ENCODE measurements around the gene DPF1.

DPF1 gene

DNA sequence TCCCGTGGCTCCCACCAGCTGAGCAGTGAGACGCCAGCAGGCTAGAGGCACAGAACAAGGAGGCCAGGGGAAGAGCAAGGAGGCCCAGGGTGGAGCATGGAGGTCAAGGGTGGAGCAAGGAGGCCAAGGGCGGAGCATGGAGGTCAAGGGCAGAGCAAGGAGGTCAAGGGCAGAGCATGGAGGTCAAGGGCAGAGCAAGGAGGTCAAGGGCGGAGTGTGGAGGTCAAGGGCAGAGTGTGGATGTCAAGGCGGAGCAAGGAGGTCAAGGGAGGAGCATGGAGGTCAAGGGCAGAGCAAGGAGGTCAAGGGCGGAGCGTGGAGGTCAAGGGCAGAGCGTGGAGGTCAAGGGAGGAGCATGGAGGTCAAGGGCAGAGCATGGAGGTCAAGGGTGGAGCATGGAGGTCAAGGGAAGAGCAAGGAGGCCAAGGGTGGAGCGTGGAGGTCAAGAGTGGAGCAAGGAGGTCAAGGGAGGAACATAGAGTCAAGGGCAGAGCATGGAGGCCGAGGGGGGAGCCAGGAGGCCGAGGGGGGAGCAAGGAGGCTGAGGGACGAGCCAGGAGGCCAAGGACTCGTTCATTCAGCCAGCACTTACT lies 27.7 kb downstream of the DPF1 start:
- DNase-seq: no peak

DNA sequence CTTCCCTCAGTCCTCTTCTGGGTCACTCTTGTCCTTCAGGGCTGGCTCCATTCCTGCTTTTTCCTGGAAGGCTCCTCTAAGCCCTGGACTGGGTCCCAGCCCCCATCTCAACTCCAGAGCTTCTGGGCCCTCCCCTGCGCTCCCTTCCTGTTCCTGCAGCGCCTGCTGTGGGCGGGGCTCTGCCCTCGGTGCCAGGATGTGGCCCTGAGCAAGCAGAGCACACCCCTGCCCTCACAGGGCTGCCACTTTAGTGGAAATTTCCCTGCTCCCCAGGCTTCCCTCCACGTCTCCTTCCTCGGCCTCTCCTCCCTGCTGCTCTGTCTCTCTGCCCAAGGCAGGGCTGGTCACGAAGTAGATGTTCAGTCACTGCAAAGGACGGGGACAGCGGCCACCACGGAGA lies 28.8 kb downstream of the DPF1 start:
- no peak for DNase-seq

DNA sequence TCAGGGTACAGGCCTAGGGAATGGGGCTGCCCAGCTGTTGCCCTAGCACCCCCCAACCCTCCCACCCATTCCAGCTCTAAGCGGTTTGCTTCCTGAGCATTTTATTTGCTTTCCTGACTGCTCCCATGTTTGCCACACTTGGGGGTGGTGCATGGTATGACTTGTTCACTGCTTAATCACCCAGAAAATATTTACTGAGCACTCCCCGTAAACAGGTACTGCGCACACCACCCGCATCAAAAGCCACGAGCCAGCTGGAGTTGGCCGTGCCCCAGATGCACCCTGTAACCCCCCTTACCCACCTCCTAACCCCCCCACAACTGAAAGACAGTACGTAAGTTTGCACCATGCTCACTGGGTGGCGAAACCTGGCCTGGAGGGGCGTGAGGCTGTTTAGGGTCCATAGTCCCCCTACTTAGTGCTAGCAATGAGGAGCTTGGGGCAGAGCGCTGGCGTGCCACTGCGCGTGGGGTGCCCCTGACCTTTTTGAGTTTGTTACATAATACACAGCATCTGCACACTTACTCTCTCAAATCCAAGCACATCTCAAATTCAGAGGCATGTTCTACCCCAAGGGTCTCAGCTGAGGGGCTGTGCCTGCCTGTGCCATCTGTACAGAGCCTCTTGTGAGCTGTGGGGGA lies 29.8 kb downstream of the DPF1 start:
- DNase-seq: no peak

GRCh38 chr19:38193445-38193844 lies 30.6 kb downstream of the DPF1 start:
- no peak for DNase-seq

DNA sequence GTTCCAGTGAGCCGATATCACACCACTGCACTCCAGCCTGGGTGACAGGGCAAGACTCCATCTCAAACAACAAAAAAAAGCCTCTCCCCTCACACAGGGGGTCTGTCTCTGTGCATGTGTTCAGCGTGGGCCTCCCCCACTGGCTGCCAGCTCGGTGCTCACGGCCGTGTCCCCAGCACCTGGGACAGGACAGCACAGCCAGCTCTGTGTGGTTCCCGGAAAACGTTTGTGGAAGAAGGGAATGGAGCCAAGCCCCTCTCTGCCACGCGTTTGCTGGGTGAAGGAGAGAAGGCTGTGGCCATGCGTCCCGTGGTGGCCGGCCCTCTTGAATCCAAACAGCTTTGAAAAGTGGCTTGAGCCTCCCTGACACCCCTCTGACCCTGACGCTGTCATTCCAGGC lies 32.3 kb downstream of the DPF1 start:
- no peak for DNase-seq

- DNase-seq: no peak
Measured at GRCh38 chr19:38190793-38191192, 33.2 kb downstream of the DPF1 start.

DNA sequence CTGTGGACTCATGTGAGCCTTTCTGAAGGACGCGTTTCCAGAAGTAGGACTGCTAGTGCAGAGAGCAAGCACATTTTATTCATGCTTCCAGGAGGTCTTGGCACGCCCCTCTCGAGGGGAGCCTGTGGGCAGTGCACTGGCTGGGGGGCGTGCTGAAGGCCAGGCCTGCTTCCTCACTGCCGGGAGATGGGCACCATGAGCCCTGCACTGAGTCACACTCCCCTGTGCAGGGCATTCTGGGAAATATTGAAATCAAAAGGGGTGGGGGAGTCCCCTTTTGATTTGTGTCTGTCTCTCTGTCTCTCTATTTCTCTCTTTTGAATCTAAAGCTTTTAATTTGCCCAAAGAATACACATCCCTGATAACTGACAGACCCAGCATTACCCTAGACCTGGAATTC lies 34.0 kb downstream of the DPF1 start:
- no peak for DNase-seq

GRCh38 chr19:38185562-38185961 lies 38.5 kb downstream of the DPF1 start:
- DNase-seq: no peak

DNA sequence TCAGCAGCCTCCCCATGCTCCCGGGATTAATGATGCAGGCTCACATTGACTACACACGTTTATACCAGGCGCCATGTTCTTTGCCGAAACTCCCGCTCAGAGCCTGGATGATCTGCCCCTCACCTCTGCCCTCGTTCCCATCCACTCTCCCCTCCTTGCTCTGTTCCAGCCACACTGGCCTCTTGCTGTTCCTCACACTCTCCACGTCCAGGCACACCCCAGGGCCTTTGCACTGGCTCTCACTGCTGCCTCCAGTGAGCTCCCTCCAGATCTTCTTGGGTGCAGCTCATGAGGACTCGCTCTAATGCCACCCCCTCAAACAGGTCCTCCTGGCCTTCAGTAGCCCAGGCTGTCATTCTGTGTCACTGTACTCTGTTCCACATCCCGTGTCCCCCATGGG lies 39.2 kb downstream of the DPF1 start:
- DNase-seq: no peak

DNA sequence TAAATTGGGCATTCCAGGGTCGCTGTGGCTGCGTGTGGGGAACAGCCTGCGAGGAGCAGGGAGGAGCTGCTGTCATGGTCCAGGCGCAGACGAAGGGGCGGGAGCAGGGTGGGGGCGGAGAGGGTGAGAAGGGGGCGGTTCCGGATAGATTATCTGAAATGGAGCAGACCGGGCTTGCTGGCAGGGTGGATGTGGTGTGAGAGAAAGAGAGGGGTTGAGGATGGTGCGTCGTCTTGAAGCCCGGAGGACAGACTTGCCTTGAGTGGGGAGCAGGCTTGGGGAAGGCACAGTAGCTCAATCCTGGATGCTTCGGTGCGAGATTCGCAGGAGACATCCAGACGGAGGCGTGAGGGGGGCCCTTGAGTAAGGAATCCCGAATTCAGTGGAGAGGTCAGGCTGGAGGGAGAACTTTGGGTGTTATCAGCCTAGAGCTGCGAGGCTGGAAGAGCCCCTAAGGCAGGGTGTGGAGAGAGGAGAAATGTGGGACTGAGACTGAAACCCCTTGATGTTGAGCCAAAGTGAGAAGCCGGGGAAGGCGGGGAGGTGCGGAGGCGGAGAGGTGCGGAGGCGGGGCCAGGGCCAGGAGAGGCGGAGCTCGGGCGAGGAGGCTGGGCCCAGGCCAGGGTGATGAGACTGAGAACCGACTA lies 40.6 kb downstream of the DPF1 start:
- DNase-seq: no peak

DNA sequence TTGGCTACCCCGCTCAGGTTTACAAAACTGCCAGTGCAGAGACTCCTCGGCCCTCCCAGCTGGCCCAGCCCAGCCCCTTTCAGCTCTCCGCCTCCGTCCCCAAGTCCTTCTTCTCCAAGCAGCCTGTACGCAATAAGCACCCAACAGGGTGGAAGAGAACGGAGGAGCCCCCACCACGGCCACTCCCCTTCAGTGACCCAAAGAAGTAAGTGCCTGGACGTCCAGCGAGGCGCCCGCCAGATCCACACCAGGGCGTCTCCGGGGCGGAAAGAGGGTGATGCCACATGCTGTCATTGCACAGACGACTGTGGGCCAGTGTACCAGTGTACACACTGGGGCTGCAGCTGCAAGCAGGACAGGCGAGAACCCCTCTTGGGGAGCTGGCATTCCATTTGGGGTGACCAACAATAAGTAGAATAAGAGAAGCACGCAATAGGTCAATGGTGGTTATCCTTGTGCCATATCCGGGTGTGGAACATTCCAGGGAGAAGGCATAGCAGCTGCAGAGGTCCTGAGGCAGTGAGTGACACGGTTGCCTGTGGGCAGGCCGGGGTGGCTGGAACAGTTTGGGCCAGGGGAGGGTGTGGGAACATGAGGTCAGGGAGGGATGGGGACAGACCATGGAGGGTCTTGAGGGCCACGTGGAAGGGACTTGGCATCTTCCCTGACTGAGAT lies 41.3 kb downstream of the DPF1 start:
- no peak for DNase-seq

DNA sequence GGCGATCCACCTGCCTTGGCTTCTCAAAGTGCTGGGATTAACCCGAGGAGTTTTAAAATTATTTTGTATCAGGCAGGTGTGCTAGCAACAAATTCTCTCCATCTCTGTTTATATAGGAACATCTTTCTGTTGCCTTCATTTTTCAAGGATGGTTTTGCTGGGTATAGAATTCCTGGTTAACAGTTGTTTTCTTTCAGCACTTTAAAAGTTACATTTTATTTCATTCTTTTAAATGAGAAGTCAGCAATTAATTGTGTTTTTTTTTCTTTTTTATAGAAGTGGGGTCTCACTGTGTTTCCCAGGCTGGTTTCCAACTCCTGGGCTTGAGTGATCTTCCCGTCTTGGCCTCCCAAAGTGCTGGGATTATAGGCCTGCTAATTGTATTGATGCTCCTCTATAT lies 44.0 kb downstream of the DPF1 start:
- DNase-seq: no peak

DNA sequence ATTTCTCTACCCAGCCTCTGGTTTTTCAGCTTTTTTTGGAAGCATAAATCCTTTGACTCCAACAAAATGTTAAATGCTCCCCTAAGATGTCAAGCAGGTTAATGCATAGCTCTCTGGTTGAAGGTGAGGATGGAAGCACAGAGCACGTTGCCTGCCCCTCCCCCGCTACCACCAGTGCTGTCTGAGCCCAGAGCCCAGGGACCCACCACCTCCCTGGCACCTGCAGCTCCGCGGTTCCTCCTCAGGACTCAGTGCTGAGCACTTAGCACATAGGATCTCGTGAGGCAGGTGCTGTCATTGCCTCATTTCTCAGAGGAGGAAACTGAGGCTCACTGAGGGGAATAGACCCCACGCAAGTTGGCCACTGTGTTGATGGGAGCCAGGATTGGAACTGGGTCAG lies 48.6 kb downstream of the DPF1 start:
- DNase-seq: no peak

DNA sequence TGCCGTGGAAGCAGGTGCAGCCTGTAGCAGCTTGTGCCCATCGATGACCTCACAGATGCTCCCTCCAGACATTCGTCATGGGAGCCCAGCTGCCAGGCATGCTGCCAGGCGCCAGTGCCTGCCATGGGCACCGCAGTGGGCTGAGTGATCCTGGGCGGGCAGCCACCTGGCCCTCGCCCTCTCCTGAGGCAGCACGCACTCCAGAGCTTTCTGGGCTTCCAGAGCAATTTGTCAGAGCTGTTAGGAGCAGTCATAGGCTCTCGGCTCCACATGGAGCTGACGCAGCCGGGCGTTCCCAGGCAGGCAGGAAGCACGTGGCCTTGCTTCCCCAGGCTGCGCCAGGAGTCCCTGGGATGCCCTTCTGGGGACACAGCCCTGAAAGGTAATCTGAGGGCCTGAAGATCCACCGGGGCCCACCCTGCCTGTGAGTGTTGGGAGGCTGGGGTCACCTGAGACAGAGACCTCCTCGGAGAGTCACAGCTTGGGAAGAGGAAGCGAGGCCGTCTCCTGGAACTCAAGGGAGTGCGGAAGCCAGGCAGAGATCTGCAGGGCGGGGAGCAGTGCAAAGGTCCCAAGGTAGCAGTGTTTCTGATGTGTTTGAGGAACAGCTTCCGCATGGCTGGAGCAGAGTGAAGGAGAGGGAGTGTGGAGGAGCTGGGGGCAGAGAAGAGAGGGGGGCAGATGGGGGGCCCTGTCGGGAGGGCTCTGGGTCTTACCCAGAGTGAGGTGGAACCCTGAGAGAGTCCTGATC lies 50.6 kb downstream of the DPF1 start:
- no peak for DNase-seq

- no peak for DNase-seq
Measured at GRCh38 chr19:38172001-38172400, 52.0 kb downstream of the DPF1 start.

GRCh38 chr19:38170334-38170733 lies 53.7 kb downstream of the DPF1 start:
- no peak for DNase-seq

GRCh38 chr19:38168637-38169036 lies 55.4 kb downstream of the DPF1 start:
- no peak for DNase-seq

- no peak for DNase-seq
Measured at GRCh38 chr19:38165335-38165734, 58.7 kb downstream of the DPF1 start.

GRCh38 chr19:38164526-38164925 lies 59.5 kb downstream of the DPF1 start:
- no peak for DNase-seq

- DNase-seq: no peak
Measured at GRCh38 chr19:38163419-38164290, 60.4 kb downstream of the DPF1 start.

- no peak for DNase-seq
Measured at GRCh38 chr19:38162632-38163031, 61.4 kb downstream of the DPF1 start.

- no peak for DNase-seq
Measured at GRCh38 chr19:38162094-38162493, 61.9 kb downstream of the DPF1 start.

Measured in effector CD4-positive, alpha-beta T cell (primary cell).